ENCODE data around the gene RPS21. TPM values are rescaled to one million over a fixed set of nuclear protein-coding genes. Genes with fewer than 3 reads are reported as not detected.

The RPS21 gene
- polyA plus RNA-seq, 1 of the 3 experiments (the other 2 are of a cell fraction) = 16,625 TPM

DNA sequence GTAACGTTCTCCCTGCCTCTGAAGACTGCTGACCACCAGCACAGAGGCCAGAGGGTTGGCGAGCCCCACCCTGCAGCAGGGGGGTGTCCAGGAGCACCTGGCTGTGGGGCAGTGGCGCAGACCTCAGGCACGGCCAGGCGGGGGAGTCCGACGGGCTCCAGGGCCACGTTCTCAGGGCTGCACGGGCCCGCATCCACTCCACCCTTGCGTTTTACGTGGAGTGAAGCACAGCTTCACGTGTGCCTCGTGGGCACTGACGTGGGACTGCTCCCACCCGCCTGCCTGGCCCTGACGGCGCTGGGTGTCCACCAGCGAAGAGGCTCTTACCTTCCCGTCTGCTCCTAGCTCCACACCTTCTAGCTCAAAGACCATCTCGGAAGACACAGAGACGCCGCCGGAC lies 6.9 kb downstream of the RPS21 start:
- H3K4me1 ChIP-seq (ENCODE audit: control insufficient read depth in 1 of 2, insufficient read depth in 2 of 2, low read depth in 1 of 2, low read length in 1 of 2) = peaks cover 0 to 7% of the 10 kb centered on the region in 2 experiments; a peak in 1 of 4 replicates
- H3F3A ChIP-seq (replicated peaks; ENCODE audit: insufficient read depth) = peaks cover 13% of the 10 kb centered on the region
- H3K79me2 ChIP-seq (ENCODE audit: insufficient read depth) = peaks cover 7% of the 10 kb centered on the region
- H3K9me2 ChIP-seq = no peaks in the 10 kb centered on the region
- H3K27ac ChIP-seq (ENCODE audit: low read depth in 2 of 2, low read length in 1 of 2) = no peak overlapping the region
- ChIA-PET CTCF (interaction anchor here (0.9 to 2.0 kb wide), 3 partner anchors 11 kb away, joined by 3 to 5 read pairs (median 3); no protein-coding TSS in a partner anchor), POLR2A (no interaction called here)
- no peak for DNase-seq
- no peak overlapping the region for H3K9ac ChIP-seq
- WGBS (ENCODE audit: low lambda C conversion rate) = 96% methylated on average over 4 of the region's 24 CpGs
- no peaks in the 10 kb centered on the region for H3K9me3 ChIP-seq
- H2AFZ ChIP-seq (ENCODE audit: low read depth) = no peak overlapping the region
- no peaks in the 10 kb centered on the region for H3K27me3 ChIP-seq (ENCODE audit: insufficient read depth)
- TF ChIP-seq POLR2AphosphoS5 (IDR thresholded peaks at IDR 0.05; ENCODE audit: low read depth, low read length) (no peak), YY1 (IDR thresholded peaks at IDR 0.05; ENCODE audit: low read depth) (no peak), JUND (IDR thresholded peaks at IDR 0.05) (no peak), RXRA (IDR thresholded peaks at IDR 0.05; ENCODE audit: borderline replicate concordance, low read depth) (no peak), SIN3A (IDR thresholded peaks at IDR 0.05; ENCODE audit: borderline replicate concordance, low read depth, low read length) (no peak), TEAD4 (IDR thresholded peaks at IDR 0.05; ENCODE audit: borderline replicate concordance, insufficient read depth) (no peak), TCF12 (IDR thresholded peaks at IDR 0.05) (no peak), FOXM1 (IDR thresholded peaks at IDR 0.05; ENCODE audit: low read depth) (no peak), RAD21 (IDR thresholded peaks at IDR 0.05; ENCODE audit: low read length) (no peak), TAF1 (IDR thresholded peaks at IDR 0.05; ENCODE audit: borderline replicate concordance, low read depth, low read length) (no peak)
- TF ChIP-seq, protein P1, sequence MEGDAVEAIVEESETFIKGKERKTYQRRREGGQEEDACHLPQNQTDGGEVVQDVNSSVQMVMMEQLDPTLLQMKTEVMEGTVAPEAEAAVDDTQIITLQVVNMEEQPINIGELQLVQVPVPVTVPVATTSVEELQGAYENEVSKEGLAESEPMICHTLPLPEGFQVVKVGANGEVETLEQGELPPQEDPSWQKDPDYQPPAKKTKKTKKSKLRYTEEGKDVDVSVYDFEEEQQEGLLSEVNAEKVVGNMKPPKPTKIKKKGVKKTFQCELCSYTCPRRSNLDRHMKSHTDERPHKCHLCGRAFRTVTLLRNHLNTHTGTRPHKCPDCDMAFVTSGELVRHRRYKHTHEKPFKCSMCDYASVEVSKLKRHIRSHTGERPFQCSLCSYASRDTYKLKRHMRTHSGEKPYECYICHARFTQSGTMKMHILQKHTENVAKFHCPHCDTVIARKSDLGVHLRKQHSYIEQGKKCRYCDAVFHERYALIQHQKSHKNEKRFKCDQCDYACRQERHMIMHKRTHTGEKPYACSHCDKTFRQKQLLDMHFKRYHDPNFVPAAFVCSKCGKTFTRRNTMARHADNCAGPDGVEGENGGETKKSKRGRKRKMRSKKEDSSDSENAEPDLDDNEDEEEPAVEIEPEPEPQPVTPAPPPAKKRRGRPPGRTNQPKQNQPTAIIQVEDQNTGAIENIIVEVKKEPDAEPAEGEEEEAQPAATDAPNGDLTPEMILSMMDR (IDR thresholded peaks at IDR 0.05) = no peak
- TF ChIP-seq, protein P2, sequence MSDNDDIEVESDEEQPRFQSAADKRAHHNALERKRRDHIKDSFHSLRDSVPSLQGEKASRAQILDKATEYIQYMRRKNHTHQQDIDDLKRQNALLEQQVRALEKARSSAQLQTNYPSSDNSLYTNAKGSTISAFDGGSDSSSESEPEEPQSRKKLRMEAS (IDR thresholded peaks at IDR 0.05; ENCODE audit: low read depth) = no peak
- H3K4me2 ChIP-seq = no peak overlapping the region
- peaks cover 9 to 26% of the 10 kb centered on the region in 2 experiments for H3K36me3 ChIP-seq (replicated peaks in 1 of 2; ENCODE audit: control insufficient read depth in 1 of 2, insufficient read depth in 2 of 2, low read length in 1 of 2)
- H4K20me1 ChIP-seq (ENCODE audit: insufficient read depth) = peaks cover 10% of the 10 kb centered on the region; the same call in 1 of the 2 replicates
- no peak overlapping the region for H3K4me3 ChIP-seq (ENCODE audit: low read depth in 2 of 2, low read length in 1 of 2)

DNA sequence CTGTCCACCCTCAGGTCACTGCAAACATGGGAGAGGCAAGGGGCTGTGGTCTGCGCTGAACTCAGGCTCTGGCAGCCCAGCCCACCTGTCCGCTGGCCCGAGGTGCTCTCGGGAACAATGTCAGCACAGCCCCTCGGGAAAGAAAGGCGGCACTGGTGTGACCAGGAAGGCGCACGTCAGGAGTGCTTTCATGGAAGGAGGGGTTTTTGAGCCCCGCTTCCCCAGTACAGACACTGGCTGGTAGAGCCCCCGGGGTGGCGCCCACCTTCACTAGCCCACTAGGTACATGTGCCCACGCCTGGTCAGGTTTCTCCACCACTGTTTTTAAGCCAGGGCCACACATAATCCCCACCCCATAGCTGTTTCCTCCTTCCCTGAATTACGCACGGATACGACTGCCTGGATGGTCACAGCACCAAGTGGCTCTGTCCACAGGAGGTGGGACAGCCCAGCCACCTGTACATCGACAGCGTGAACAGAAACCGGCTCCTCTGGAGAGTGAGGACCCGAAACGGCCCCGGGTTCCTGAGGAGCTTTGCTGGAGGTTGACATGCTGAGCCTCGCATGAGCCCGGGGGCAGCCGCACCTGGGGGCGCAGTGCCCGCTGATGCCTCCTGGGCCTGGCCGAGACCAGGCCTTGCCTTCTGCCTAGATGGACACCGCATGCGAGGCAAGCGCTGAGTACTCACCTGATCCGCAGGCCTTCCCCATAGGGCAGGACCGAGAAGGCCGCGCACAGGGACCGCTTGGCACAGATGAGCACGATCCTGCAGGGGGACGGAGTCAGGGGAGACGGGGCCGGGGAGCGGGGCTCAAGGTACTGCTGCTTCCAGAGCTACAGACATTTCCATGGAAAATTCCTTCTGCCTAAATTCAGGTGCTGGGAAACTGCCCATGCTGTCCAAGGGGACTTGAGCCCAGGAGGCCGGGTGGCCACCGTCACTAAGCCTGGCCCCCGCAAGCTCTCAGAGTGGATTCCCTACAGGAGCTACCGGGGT lies 7.6 kb downstream of the RPS21 start:
- peaks cover 4% of the 10 kb centered on the region; the same call in 1 of the 2 replicates for H4K20me1 ChIP-seq (ENCODE audit: insufficient read depth)
- 95% methylated on average over 29 of the region's 44 CpGs for WGBS (ENCODE audit: low lambda C conversion rate)
- H3K9ac ChIP-seq = no peak overlapping the region
- peaks cover 2 to 19% of the 10 kb centered on the region in 2 experiments for H3K36me3 ChIP-seq (replicated peaks in 1 of 2; ENCODE audit: control insufficient read depth in 1 of 2, insufficient read depth in 2 of 2, low read length in 1 of 2)
- H3K9me3 ChIP-seq = no peaks in the 10 kb centered on the region
- H3K27ac ChIP-seq (ENCODE audit: low read depth in 2 of 2, low read length in 1 of 2) = no peak overlapping the region
- H3K9me2 ChIP-seq = no peaks in the 10 kb centered on the region
- DNase-seq = no peak
- ChIA-PET CTCF (interaction anchor here (0.9 to 2.0 kb wide), 4 partner anchors 10 to 16 kb away, joined by 3 to 5 read pairs (median 3); no protein-coding TSS in a partner anchor), POLR2A (no interaction called here)
- TF ChIP-seq FOXJ3 (CRISPR knock-in tag; IDR thresholded peaks at IDR 0.05) (no peak), GATA2 (CRISPR knock-in tag; IDR thresholded peaks at IDR 0.05) (no peak), TEAD4 (IDR thresholded peaks at IDR 0.05; ENCODE audit: borderline replicate concordance, insufficient read depth) (no peak), GABPA (IDR thresholded peaks at IDR 0.05; ENCODE audit: low read depth) (no peak)
- TF ChIP-seq, protein P3, sequence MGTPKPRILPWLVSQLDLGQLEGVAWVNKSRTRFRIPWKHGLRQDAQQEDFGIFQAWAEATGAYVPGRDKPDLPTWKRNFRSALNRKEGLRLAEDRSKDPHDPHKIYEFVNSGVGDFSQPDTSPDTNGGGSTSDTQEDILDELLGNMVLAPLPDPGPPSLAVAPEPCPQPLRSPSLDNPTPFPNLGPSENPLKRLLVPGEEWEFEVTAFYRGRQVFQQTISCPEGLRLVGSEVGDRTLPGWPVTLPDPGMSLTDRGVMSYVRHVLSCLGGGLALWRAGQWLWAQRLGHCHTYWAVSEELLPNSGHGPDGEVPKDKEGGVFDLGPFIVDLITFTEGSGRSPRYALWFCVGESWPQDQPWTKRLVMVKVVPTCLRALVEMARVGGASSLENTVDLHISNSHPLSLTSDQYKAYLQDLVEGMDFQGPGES (IDR thresholded peaks at IDR 0.05; ENCODE audit: low read depth, low read length) = no peak
- no peak overlapping the region for H2AFZ ChIP-seq (ENCODE audit: low read depth)
- H3K4me2 ChIP-seq = no peak overlapping the region
- no peak overlapping the region for H3K4me3 ChIP-seq (ENCODE audit: low read depth in 2 of 2, low read length in 1 of 2)
- no peaks in the 10 kb centered on the region for H3K27me3 ChIP-seq (ENCODE audit: insufficient read depth)
- H3F3A ChIP-seq (replicated peaks; ENCODE audit: insufficient read depth) = peaks cover 7% of the 10 kb centered on the region
- H3K79me2 ChIP-seq (ENCODE audit: insufficient read depth) = peaks cover under 1% of the 10 kb centered on the region; the same call in 1 of the 2 replicates
- H3K4me1 ChIP-seq (ENCODE audit: control insufficient read depth in 1 of 2, insufficient read depth in 2 of 2, low read depth in 1 of 2, low read length in 1 of 2) = peaks cover 0 to under 1% of the 10 kb centered on the region in 2 experiments; a peak in 1 of 4 replicates
